HCT116 (cell line): Measurements from ENCODE around the gene EYA2.

Source experiments
- ELF1 ChIP-seq: IDR thresholded peaks from 2 replicates; pipeline ENCODE4 v1.6.1; 2012; ENCODE audit warnings: low read depth, borderline replicate concordance
- EZH2 ChIP-seq: fragments of 200-600 bp; sonication (generic); IDR thresholded peaks from 2 replicates; pipeline ENCODE4 v1.6.1; 2017; ENCODE audit warnings: antibody characterized with exemption, mixed run types
- TF ChIP-seq, protein P1 (sequence below), 3 experiments: fragments of 200-600 bp in 1 of 3; sonication (generic) in 1 of 3; IDR thresholded peaks in 2 of 3; conservative IDR thresholded peaks in 1 of 3; 2 replicates each; pipeline ENCODE4 v1.5.1; 2012 to 2017; ENCODE audit warnings: low read depth in 2 of 3, low read length in 2 of 3, antibody characterized with exemption in 1 of 3, borderline replicate concordance in 1 of 3, control low read depth in 1 of 3, mild to moderate bottlenecking in 1 of 3, mixed read lengths in 1 of 3, mixed run types in 1 of 3, moderate library complexity in 1 of 3; ENCODE audit not compliant: insufficient read depth in 1 of 3
- TF ChIP-seq, protein P2 (sequence below): IDR thresholded peaks from 2 replicates; pipeline ENCODE4 v1.6.1; 2012

DNA sequence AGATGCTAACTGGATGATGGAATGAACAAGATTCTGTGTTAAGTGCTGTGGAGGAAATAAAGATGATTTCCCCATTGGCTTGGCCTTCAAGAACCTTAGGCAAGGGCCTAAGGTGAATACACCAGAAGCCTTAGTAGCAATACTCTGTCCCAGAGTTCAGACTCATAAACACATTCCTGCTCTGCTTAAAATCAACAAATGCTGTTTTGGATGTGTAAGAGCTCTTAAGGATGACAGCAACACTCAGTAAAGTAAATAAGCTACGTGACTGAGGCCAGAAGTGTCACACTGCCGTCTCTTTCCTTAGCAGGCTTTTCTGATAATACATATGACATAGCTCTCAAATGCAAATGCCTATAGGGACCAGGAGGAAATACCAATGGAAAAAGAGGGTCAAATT, 90.6 kb downstream of the EYA2 start:
- TF ChIP-seq, protein P1, sequence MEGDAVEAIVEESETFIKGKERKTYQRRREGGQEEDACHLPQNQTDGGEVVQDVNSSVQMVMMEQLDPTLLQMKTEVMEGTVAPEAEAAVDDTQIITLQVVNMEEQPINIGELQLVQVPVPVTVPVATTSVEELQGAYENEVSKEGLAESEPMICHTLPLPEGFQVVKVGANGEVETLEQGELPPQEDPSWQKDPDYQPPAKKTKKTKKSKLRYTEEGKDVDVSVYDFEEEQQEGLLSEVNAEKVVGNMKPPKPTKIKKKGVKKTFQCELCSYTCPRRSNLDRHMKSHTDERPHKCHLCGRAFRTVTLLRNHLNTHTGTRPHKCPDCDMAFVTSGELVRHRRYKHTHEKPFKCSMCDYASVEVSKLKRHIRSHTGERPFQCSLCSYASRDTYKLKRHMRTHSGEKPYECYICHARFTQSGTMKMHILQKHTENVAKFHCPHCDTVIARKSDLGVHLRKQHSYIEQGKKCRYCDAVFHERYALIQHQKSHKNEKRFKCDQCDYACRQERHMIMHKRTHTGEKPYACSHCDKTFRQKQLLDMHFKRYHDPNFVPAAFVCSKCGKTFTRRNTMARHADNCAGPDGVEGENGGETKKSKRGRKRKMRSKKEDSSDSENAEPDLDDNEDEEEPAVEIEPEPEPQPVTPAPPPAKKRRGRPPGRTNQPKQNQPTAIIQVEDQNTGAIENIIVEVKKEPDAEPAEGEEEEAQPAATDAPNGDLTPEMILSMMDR (IDR thresholded peaks at IDR 0.05 in 2 of 3, conservative IDR thresholded peaks at IDR 0.05 in 1 of 3; ENCODE audit: borderline replicate concordance in 1 of 3, insufficient read depth in 1 of 3, low read depth in 2 of 3, low read length in 2 of 3), result no peak
- TF ChIP-seq EZH2 (no peak), ELF1 (no peak)
- TF ChIP-seq, protein P2, sequence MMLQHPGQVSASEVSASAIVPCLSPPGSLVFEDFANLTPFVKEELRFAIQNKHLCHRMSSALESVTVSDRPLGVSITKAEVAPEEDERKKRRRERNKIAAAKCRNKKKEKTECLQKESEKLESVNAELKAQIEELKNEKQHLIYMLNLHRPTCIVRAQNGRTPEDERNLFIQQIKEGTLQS, result no peak
